SK-N-SH (cell line): ENCODE data around the gene IQSEC1. TPM values are rescaled to one million over a fixed set of nuclear protein-coding genes. Genes with fewer than 3 reads are reported as not detected.

Experiments
- CTCF ChIA-PET: fragments of 300-600, 350-600 bp; formaldehyde crosslinking; extraction: SDS; loops from one replicate; lab custom pipeline; 2021; lab: Yijun Ruan, JAX
- POLR2A ChIA-PET: fragments of 350-600 bp; sonication (Branson Sonifier 250); formaldehyde crosslinking; extraction: SDS; loops from one replicate; lab custom pipeline; 2020; ENCODE audit warnings: antibody characterized with exemption, inconsistent platforms; lab: Yijun Ruan, JAX
- DNase-seq: peaks from one replicate; pipeline ENCODE4 v3.0.0; 2012
- H2AFZ ChIP-seq: fragments of 200-600 bp; sonication (generic); 2 replicates; pipeline ENCODE4 v1.8.1; 2016; ENCODE audit warnings: antibody characterized with exemption, mild to moderate bottlenecking, low read depth
- H3F3A ChIP-seq: fragments of 200-600 bp; sonication (generic); replicated peaks from 2 replicates; pipeline ENCODE3; 2016; ENCODE audit warnings: antibody characterized with exemption, mild to moderate bottlenecking; ENCODE audit not compliant: insufficient read depth
- H3K27ac ChIP-seq, 2 experiments: fragments of 200-500 bp in 1 of 2; fragments of 200-600 bp in 1 of 2; sonication (Bioruptor generic) in 1 of 2; sonication (generic), shearing (Covaris generic) in 1 of 2; 2 replicates each; pipeline versions ENCODE4 v1.5.1 to v1.6.1; 2014 to 2016; ENCODE audit warnings: low read depth in 2 of 2, inconsistent platforms in 1 of 2, low read length in 1 of 2, mild to moderate bottlenecking in 1 of 2, mixed read lengths in 1 of 2
- H3K27me3 ChIP-seq: fragments of 200-600 bp; sonication (generic), shearing (Covaris generic); 2 replicates; pipeline ENCODE4 v1.6.1; 2016; ENCODE audit warnings: mixed run types; ENCODE audit not compliant: insufficient read depth
- H3K36me3 ChIP-seq, 2 experiments: fragments of 200-500 bp in 1 of 2; fragments of 200-600 bp in 1 of 2; sonication (Bioruptor generic) in 1 of 2; sonication (generic) in 1 of 2; replicated peaks in 1 of 2; 2 replicates each; pipeline versions ENCODE3 to v1.5.1; 2014 to 2016; ENCODE audit warnings: low read length in 1 of 2, mild to moderate bottlenecking in 1 of 2; ENCODE audit not compliant: insufficient read depth in 2 of 2, control insufficient read depth in 1 of 2
- H3K4me1 ChIP-seq, 2 experiments: fragments of 200-500 bp in 1 of 2; fragments of 200-600 bp in 1 of 2; sonication (Bioruptor generic) in 1 of 2; sonication (generic), shearing (Covaris generic) in 1 of 2; 2 replicates each; pipeline versions ENCODE4 v1.5.1 to v1.6.1; 2014 to 2016; ENCODE audit warnings: low read depth in 1 of 2, low read length in 1 of 2, mixed run types in 1 of 2; ENCODE audit not compliant: insufficient read depth in 2 of 2, control insufficient read depth in 1 of 2
- H3K4me2 ChIP-seq: fragments of 200-600 bp; sonication (generic), shearing (Covaris generic); 2 replicates; pipeline ENCODE4 v1.6.1; 2017; ENCODE audit warnings: mixed run types
- H3K4me3 ChIP-seq, 2 experiments: fragments of 200-500 bp in 1 of 2; fragments of 200-600 bp in 1 of 2; sonication (Bioruptor generic) in 1 of 2; sonication (generic), shearing (Covaris generic) in 1 of 2; 2 replicates each; pipeline versions ENCODE4 v1.5.1 to v1.8.1; 2014 to 2016; ENCODE audit warnings: low read depth in 2 of 2, inconsistent platforms in 1 of 2, low read length in 1 of 2, mild to moderate bottlenecking in 1 of 2, mixed read lengths in 1 of 2, moderate library complexity in 1 of 2
- H3K79me2 ChIP-seq: fragments of 200-600 bp; sonication (generic); 2 replicates; pipeline ENCODE4 v1.8.1; 2017; ENCODE audit warnings: mild to moderate bottlenecking; ENCODE audit not compliant: insufficient read depth
- H3K9ac ChIP-seq: fragments of 200-600 bp; sonication (generic); 2 replicates; pipeline ENCODE4 v1.6.1; 2017; ENCODE audit warnings: mixed run types
- H3K9me2 ChIP-seq: fragments of 200-600 bp; sonication (generic); 2 replicates; pipeline ENCODE4 v1.6.1; 2017; ENCODE audit warnings: mixed run types
- H3K9me3 ChIP-seq: fragments of 200-600 bp; sonication (generic); 2 replicates; pipeline ENCODE4 v1.6.1; 2017; ENCODE audit warnings: mixed run types, mild to moderate bottlenecking, moderate library complexity
- H4K20me1 ChIP-seq: fragments of 200-600 bp; sonication (generic); 2 replicates; pipeline ENCODE4 v1.6.1; 2017; ENCODE audit warnings: mild to moderate bottlenecking, mixed run types; ENCODE audit not compliant: insufficient read depth
- CTCF ChIP-seq: fragments of 200-600 bp; sonication (generic); IDR thresholded peaks from 2 replicates; pipeline ENCODE4 v1.6.1; 2017; ENCODE audit warnings: antibody characterized with exemption, mild to moderate bottlenecking, moderate library complexity
- ELF1 ChIP-seq: IDR thresholded peaks from 2 replicates; pipeline ENCODE4 v1.4.0; 2012
- EP300 ChIP-seq, 2 experiments: IDR thresholded peaks; 2 replicates each; pipeline versions ENCODE4 v1.4.0 to v1.6.1; 2012; ENCODE audit warnings: borderline replicate concordance in 1 of 2, low read depth in 1 of 2, low read length in 1 of 2
- FOXJ3 ChIP-seq: sonication (generic); formaldehyde crosslinking; IDR thresholded peaks from 2 replicates; pipeline ENCODE4 v1.5.1; 2020; ENCODE audit warnings: mild to moderate bottlenecking, missing genetic modification reagents
- GABPA ChIP-seq: IDR thresholded peaks from 2 replicates; pipeline ENCODE4 v1.4.0; 2012; ENCODE audit warnings: low read depth, mild to moderate bottlenecking
- MAX ChIP-seq: IDR thresholded peaks from 2 replicates; pipeline ENCODE4 v1.4.0; 2012; ENCODE audit warnings: low read depth
- MEF2A ChIP-seq: IDR thresholded peaks from 2 replicates; pipeline ENCODE4 v1.4.0; 2012; ENCODE audit warnings: low read depth, borderline replicate concordance
- MXI1 ChIP-seq: IDR thresholded peaks from 2 replicates; pipeline ENCODE4 v1.6.1; 2012; ENCODE audit warnings: mild to moderate bottlenecking, low read depth, low read length, improper control_type of control experiment
- NFIC ChIP-seq: IDR thresholded peaks from 2 replicates; pipeline ENCODE4 v1.4.0; 2012; ENCODE audit warnings: borderline replicate concordance
- NRF1 ChIP-seq: IDR thresholded peaks from 2 replicates; pipeline ENCODE4 v1.6.1; 2012; ENCODE audit warnings: low read depth, mild to moderate bottlenecking, low read length
- POLR2AphosphoS5 ChIP-seq: IDR thresholded peaks from 2 replicates; pipeline ENCODE4 v1.6.1; 2012; ENCODE audit warnings: low read depth, low read length
- RAD21 ChIP-seq: IDR thresholded peaks from 2 replicates; pipeline ENCODE4 v1.6.1; 2012; ENCODE audit warnings: mild to moderate bottlenecking, low read length
- REST ChIP-seq: IDR thresholded peaks from 2 replicates; pipeline ENCODE4 v1.6.1; 2012; ENCODE audit warnings: mild to moderate bottlenecking, low read depth, low read length, moderate library complexity
- RXRA ChIP-seq: IDR thresholded peaks from 2 replicates; pipeline ENCODE4 v1.4.0; 2012; ENCODE audit warnings: low read depth, mild to moderate bottlenecking, borderline replicate concordance
- SIN3A ChIP-seq: IDR thresholded peaks from 2 replicates; pipeline ENCODE4 v1.6.1; 2012; ENCODE audit warnings: low read depth, mild to moderate bottlenecking, low read length, moderate library complexity, borderline replicate concordance
- SMC3 ChIP-seq: IDR thresholded peaks from 2 replicates; pipeline ENCODE4 v1.6.1; 2012; ENCODE audit warnings: low read depth, low read length, improper control_type of control experiment
- TAF1 ChIP-seq: IDR thresholded peaks from 2 replicates; pipeline ENCODE4 v1.6.1; 2012; ENCODE audit warnings: low read depth, mild to moderate bottlenecking, low read length, moderate library complexity, borderline replicate concordance
- TCF12 ChIP-seq: IDR thresholded peaks from 2 replicates; pipeline ENCODE4 v1.4.0; 2012
- TEAD4 ChIP-seq: IDR thresholded peaks from 2 replicates; pipeline ENCODE4 v1.4.0; 2012; ENCODE audit warnings: mild to moderate bottlenecking, borderline replicate concordance; ENCODE audit not compliant: insufficient read depth
- YY1 ChIP-seq: IDR thresholded peaks from 2 replicates; pipeline ENCODE4 v1.4.0; 2012; ENCODE audit warnings: low read depth, mild to moderate bottlenecking
- WGBS: methylation state at CpG from one replicate; pipeline ENCODE4 v1.1.6; 2017; ENCODE audit warnings: low lambda C conversion rate; 5-methylcytosine and 5-hydroxymethylcytosine counted together
- polyA plus RNA-seq, 3 experiments: library from polyadenylated mRNA; depleted of rRNA; stranded (reverse); fragments of >200 nt; gene quantifications; 2 replicates each; pipeline ENCODE4 v1.2.3, GENCODE V29; 2012
- TF ChIP-seq, protein P1 (sequence below): IDR thresholded peaks from 2 replicates; pipeline ENCODE4 v1.4.0; 2012; ENCODE audit warnings: low read depth, borderline replicate concordance
- TF ChIP-seq, protein P2 (sequence below): fragments of 150-350 bp; IDR thresholded peaks from 2 replicates; pipeline ENCODE4 v1.6.1; 2017; ENCODE audit warnings: antibody characterized with exemption, low read length, low read depth, borderline replicate concordance

The IQSEC1 gene
- polyA plus RNA-seq, 1 of the 3 experiments (the other 2 are of a cell fraction), result 6.2 TPM

- TF ChIP-seq SMC3 (no peak), TCF12 (no peak), TEAD4 (no peak), NRF1 (no peak), REST (no peak), MEF2A (no peak), TAF1 (no peak), POLR2AphosphoS5 (no peak)
Measured at GRCh38 chr3:12961697-12962036, 111.6 kb downstream of the IQSEC1 start (continued).

DNA sequence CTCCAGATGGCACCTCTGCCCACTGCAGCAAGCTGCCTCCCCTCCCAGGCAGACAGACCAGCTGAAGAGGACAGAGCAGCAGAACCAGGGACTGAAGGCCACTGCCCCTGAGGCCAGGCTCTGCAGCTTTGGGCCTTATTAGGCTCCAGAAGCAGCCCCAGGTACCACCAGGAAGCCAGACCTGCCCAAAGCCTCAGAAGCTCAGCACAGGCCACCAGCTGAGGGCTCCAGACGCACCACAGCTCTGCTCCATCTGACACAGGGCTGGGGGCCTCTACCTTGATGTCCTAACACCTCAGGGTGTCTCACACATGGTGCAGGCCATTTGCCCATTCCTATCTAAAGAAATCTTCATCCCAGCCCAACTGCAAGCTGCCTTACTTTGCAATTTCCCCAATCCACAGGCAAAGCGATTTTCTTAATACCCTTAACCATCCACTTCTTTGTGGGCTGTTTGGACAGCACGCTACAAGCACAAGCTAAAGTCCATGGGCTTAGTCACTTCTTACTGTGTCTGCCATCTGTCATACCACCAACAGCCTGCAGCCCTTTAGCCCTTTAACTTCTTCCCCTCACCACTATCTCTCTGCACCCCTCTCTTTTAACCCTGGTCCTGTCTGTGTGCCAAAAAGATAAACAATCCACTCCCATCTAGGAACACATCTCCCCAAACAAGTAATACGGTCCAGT lies 112.1 kb downstream of the IQSEC1 start:
- POLR2A ChIA-PET, result interaction anchor here (0.7 kb wide), 1 partner anchor 34 kb away, joined by 3 read pairs; no protein-coding TSS in a partner anchor
- CTCF ChIA-PET, result interaction anchor here (0.8 to 4.5 kb wide), 7 partner anchors 21 to 492 kb away, joined by 3 to 15 read pairs (median 4); partner anchors contain the start of gene RPL32
- H3K4me2 ChIP-seq, result no peak overlapping the region
- no peak overlapping the region for H3K9ac ChIP-seq
- no peaks in the 10 kb centered on the region for H3K27me3 ChIP-seq
- 91% methylated on average over 3 of the region's 4 CpGs for WGBS
- no peak overlapping the region for H3K4me3 ChIP-seq
- H2AFZ ChIP-seq, result no peak overlapping the region
- H3F3A ChIP-seq, result no peaks in the 10 kb centered on the region
- H3K27ac ChIP-seq, result peak overlapping the region in 1 of 2 experiments; percentile 44; a peak in 2 of 4 replicates
- TF ChIP-seq FOXJ3 (CRISPR knock-in tag) (no peak), EP300 (IDR thresholded peaks at IDR 0.05; ENCODE audit: borderline replicate concordance in 1 of 2, low read depth in 1 of 2, low read length in 1 of 2) (no peak), SIN3A (no peak), NFIC (no peak), MAX (no peak), MXI1 (no peak), RXRA (no peak), TCF12 (no peak), TAF1 (no peak), GABPA (no peak), YY1 (no peak), RAD21 (no peak), NRF1 (no peak), CTCF (no peak), SMC3 (no peak), ELF1 (no peak)
- TF ChIP-seq, protein P1, sequence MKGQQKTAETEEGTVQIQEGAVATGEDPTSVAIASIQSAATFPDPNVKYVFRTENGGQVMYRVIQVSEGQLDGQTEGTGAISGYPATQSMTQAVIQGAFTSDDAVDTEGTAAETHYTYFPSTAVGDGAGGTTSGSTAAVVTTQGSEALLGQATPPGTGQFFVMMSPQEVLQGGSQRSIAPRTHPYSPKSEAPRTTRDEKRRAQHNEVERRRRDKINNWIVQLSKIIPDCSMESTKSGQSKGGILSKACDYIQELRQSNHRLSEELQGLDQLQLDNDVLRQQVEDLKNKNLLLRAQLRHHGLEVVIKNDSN, result no peak
- TF ChIP-seq, protein P2, sequence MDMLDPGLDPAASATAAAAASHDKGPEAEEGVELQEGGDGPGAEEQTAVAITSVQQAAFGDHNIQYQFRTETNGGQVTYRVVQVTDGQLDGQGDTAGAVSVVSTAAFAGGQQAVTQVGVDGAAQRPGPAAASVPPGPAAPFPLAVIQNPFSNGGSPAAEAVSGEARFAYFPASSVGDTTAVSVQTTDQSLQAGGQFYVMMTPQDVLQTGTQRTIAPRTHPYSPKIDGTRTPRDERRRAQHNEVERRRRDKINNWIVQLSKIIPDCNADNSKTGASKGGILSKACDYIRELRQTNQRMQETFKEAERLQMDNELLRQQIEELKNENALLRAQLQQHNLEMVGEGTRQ, result no peak
- H3K9me3 ChIP-seq, result no peaks in the 10 kb centered on the region
- H3K9me2 ChIP-seq, result no peaks in the 10 kb centered on the region
- peaks cover 0 to 66% of the 10 kb centered on the region in 2 experiments; a peak in 1 of 4 replicates for H3K4me1 ChIP-seq
- H3K36me3 ChIP-seq, result peaks cover 0 to 2% of the 10 kb centered on the region in 2 experiments
- H4K20me1 ChIP-seq, result peaks cover 97% of the 10 kb centered on the region
- DNase-seq, result no peak
- peaks cover 82% of the 10 kb centered on the region for H3K79me2 ChIP-seq
